SK-N-SH (cell line): Measurements from ENCODE around the gene RBM14. TPM values are rescaled to one million over a fixed set of nuclear protein-coding genes. Genes with fewer than 3 reads are reported as not detected.

Experiments used
- CTCF ChIA-PET: fragments of 300-600, 350-600 bp; formaldehyde crosslinking; extraction: SDS; loops from one replicate; lab custom pipeline; 2021; lab: Yijun Ruan, JAX
- POLR2A ChIA-PET: fragments of 350-600 bp; sonication (Branson Sonifier 250); formaldehyde crosslinking; extraction: SDS; loops from one replicate; lab custom pipeline; 2020; ENCODE audit warnings: antibody characterized with exemption, inconsistent platforms; lab: Yijun Ruan, JAX
- DNase-seq: peaks from one replicate; pipeline ENCODE4 v3.0.0; 2012
- H2AFZ ChIP-seq: fragments of 200-600 bp; sonication (generic); 2 replicates; pipeline ENCODE4 v1.8.1; 2016; ENCODE audit warnings: antibody characterized with exemption, mild to moderate bottlenecking, low read depth
- H3F3A ChIP-seq: fragments of 200-600 bp; sonication (generic); replicated peaks from 2 replicates; pipeline ENCODE3; 2016; ENCODE audit warnings: antibody characterized with exemption, mild to moderate bottlenecking; ENCODE audit not compliant: insufficient read depth
- H3K27ac ChIP-seq, 2 experiments: fragments of 200-500 bp in 1 of 2; fragments of 200-600 bp in 1 of 2; sonication (Bioruptor generic) in 1 of 2; sonication (generic), shearing (Covaris generic) in 1 of 2; 2 replicates each; pipeline versions ENCODE4 v1.5.1 to v1.6.1; 2014 to 2016; ENCODE audit warnings: low read depth in 2 of 2, inconsistent platforms in 1 of 2, low read length in 1 of 2, mild to moderate bottlenecking in 1 of 2, mixed read lengths in 1 of 2
- H3K27me3 ChIP-seq: fragments of 200-600 bp; sonication (generic), shearing (Covaris generic); 2 replicates; pipeline ENCODE4 v1.6.1; 2016; ENCODE audit warnings: mixed run types; ENCODE audit not compliant: insufficient read depth
- H3K36me3 ChIP-seq, 2 experiments: fragments of 200-500 bp in 1 of 2; fragments of 200-600 bp in 1 of 2; sonication (Bioruptor generic) in 1 of 2; sonication (generic) in 1 of 2; replicated peaks in 1 of 2; 2 replicates each; pipeline versions ENCODE3 to v1.5.1; 2014 to 2016; ENCODE audit warnings: low read length in 1 of 2, mild to moderate bottlenecking in 1 of 2; ENCODE audit not compliant: insufficient read depth in 2 of 2, control insufficient read depth in 1 of 2
- H3K4me1 ChIP-seq, 2 experiments: fragments of 200-500 bp in 1 of 2; fragments of 200-600 bp in 1 of 2; sonication (Bioruptor generic) in 1 of 2; sonication (generic), shearing (Covaris generic) in 1 of 2; 2 replicates each; pipeline versions ENCODE4 v1.5.1 to v1.6.1; 2014 to 2016; ENCODE audit warnings: low read depth in 1 of 2, low read length in 1 of 2, mixed run types in 1 of 2; ENCODE audit not compliant: insufficient read depth in 2 of 2, control insufficient read depth in 1 of 2
- H3K4me2 ChIP-seq: fragments of 200-600 bp; sonication (generic), shearing (Covaris generic); 2 replicates; pipeline ENCODE4 v1.6.1; 2017; ENCODE audit warnings: mixed run types
- H3K4me3 ChIP-seq, 2 experiments: fragments of 200-500 bp in 1 of 2; fragments of 200-600 bp in 1 of 2; sonication (Bioruptor generic) in 1 of 2; sonication (generic), shearing (Covaris generic) in 1 of 2; 2 replicates each; pipeline versions ENCODE4 v1.5.1 to v1.8.1; 2014 to 2016; ENCODE audit warnings: low read depth in 2 of 2, inconsistent platforms in 1 of 2, low read length in 1 of 2, mild to moderate bottlenecking in 1 of 2, mixed read lengths in 1 of 2, moderate library complexity in 1 of 2
- H3K79me2 ChIP-seq: fragments of 200-600 bp; sonication (generic); 2 replicates; pipeline ENCODE4 v1.8.1; 2017; ENCODE audit warnings: mild to moderate bottlenecking; ENCODE audit not compliant: insufficient read depth
- H3K9ac ChIP-seq: fragments of 200-600 bp; sonication (generic); 2 replicates; pipeline ENCODE4 v1.6.1; 2017; ENCODE audit warnings: mixed run types
- H3K9me2 ChIP-seq: fragments of 200-600 bp; sonication (generic); 2 replicates; pipeline ENCODE4 v1.6.1; 2017; ENCODE audit warnings: mixed run types
- H3K9me3 ChIP-seq: fragments of 200-600 bp; sonication (generic); 2 replicates; pipeline ENCODE4 v1.6.1; 2017; ENCODE audit warnings: mixed run types, mild to moderate bottlenecking, moderate library complexity
- H4K20me1 ChIP-seq: fragments of 200-600 bp; sonication (generic); 2 replicates; pipeline ENCODE4 v1.6.1; 2017; ENCODE audit warnings: mild to moderate bottlenecking, mixed run types; ENCODE audit not compliant: insufficient read depth
- CHD2 ChIP-seq: fragments of 150-350 bp; IDR thresholded peaks from 2 replicates; pipeline ENCODE4 v1.6.1; 2018; ENCODE audit warnings: low read length; ENCODE audit not compliant: partially characterized antibody
- ELF1 ChIP-seq: IDR thresholded peaks from 2 replicates; pipeline ENCODE4 v1.4.0; 2012
- EP300 ChIP-seq, 2 experiments: IDR thresholded peaks; 2 replicates each; pipeline versions ENCODE4 v1.4.0 to v1.6.1; 2012; ENCODE audit warnings: borderline replicate concordance in 1 of 2, low read depth in 1 of 2, low read length in 1 of 2
- FOXJ3 ChIP-seq: sonication (generic); formaldehyde crosslinking; IDR thresholded peaks from 2 replicates; pipeline ENCODE4 v1.5.1; 2020; ENCODE audit warnings: mild to moderate bottlenecking, missing genetic modification reagents
- GATA2 ChIP-seq: sonication (generic); formaldehyde crosslinking; IDR thresholded peaks from 2 replicates; pipeline ENCODE4 v1.5.0; 2020; ENCODE audit warnings: mild to moderate bottlenecking, missing genetic modification reagents
- NFIC ChIP-seq: IDR thresholded peaks from 2 replicates; pipeline ENCODE4 v1.4.0; 2012; ENCODE audit warnings: borderline replicate concordance
- NRF1 ChIP-seq: IDR thresholded peaks from 2 replicates; pipeline ENCODE4 v1.6.1; 2012; ENCODE audit warnings: low read depth, mild to moderate bottlenecking, low read length
- RAD21 ChIP-seq: IDR thresholded peaks from 2 replicates; pipeline ENCODE4 v1.6.1; 2012; ENCODE audit warnings: mild to moderate bottlenecking, low read length
- RFX5 ChIP-seq: IDR thresholded peaks from 2 replicates; pipeline ENCODE4 v1.6.1; 2012; ENCODE audit warnings: mild to moderate bottlenecking, improper control_type of control experiment, low read length
- RXRA ChIP-seq: IDR thresholded peaks from 2 replicates; pipeline ENCODE4 v1.4.0; 2012; ENCODE audit warnings: low read depth, mild to moderate bottlenecking, borderline replicate concordance
- SIN3A ChIP-seq: IDR thresholded peaks from 2 replicates; pipeline ENCODE4 v1.6.1; 2012; ENCODE audit warnings: low read depth, mild to moderate bottlenecking, low read length, moderate library complexity, borderline replicate concordance
- TAF1 ChIP-seq: IDR thresholded peaks from 2 replicates; pipeline ENCODE4 v1.6.1; 2012; ENCODE audit warnings: low read depth, mild to moderate bottlenecking, low read length, moderate library complexity, borderline replicate concordance
- TCF12 ChIP-seq: IDR thresholded peaks from 2 replicates; pipeline ENCODE4 v1.4.0; 2012
- WGBS: methylation state at CpG from one replicate; pipeline ENCODE4 v1.1.6; 2017; ENCODE audit warnings: low lambda C conversion rate; 5-methylcytosine and 5-hydroxymethylcytosine counted together
- polyA plus RNA-seq, 3 experiments: library from polyadenylated mRNA; depleted of rRNA; stranded (reverse); fragments of >200 nt; gene quantifications; 2 replicates each; pipeline ENCODE4 v1.2.3, GENCODE V29; 2012
- TF ChIP-seq, protein P1 (sequence below): fragments of 200-600 bp; sonication (generic); IDR thresholded peaks from 2 replicates; pipeline ENCODE4 v1.6.1; 2017; ENCODE audit warnings: antibody characterized with exemption, mild to moderate bottlenecking, moderate library complexity
- TF ChIP-seq, protein P2 (sequence below): IDR thresholded peaks from 2 replicates; pipeline ENCODE4 v1.4.0; 2012; ENCODE audit warnings: low read depth, borderline replicate concordance
- TF ChIP-seq, protein P3 (sequence below): IDR thresholded peaks from 2 replicates; pipeline ENCODE4 v1.4.0; 2012; ENCODE audit warnings: low read depth
- TF ChIP-seq, protein P4 (sequence below): fragments of 150-350 bp; IDR thresholded peaks from 2 replicates; pipeline ENCODE4 v1.6.1; 2016; ENCODE audit warnings: mild to moderate bottlenecking, low read depth, low read length

Gene RBM14
- polyA plus RNA-seq, 1 of the 3 experiments (the other 2 are of a cell fraction), result 19.8 TPM

DNA sequence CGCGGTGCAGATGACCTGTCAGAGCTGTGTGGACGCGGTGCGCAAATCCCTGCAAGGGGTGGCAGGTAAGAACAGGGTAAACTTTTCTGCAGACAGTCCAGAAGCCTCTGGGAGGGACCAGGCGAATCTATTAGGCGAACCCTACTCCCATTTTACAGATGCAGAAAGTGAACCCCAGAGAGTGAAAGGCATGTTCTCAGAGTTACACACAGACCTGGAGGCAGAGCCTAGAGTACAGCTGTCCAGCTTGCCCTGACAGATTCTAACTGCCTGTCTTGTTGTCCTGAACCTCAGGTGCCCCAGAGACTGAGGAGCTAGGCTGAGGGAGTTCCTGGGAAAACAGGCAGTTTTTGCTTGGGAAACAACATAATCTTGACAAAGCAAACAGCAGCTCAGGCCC, 22.8 kb upstream of the RBM14 start:
- TF ChIP-seq NRF1 (no peak), TAF1 (no peak), ELF1 (no peak), TCF12 (no peak)
- TF ChIP-seq, protein P1, sequence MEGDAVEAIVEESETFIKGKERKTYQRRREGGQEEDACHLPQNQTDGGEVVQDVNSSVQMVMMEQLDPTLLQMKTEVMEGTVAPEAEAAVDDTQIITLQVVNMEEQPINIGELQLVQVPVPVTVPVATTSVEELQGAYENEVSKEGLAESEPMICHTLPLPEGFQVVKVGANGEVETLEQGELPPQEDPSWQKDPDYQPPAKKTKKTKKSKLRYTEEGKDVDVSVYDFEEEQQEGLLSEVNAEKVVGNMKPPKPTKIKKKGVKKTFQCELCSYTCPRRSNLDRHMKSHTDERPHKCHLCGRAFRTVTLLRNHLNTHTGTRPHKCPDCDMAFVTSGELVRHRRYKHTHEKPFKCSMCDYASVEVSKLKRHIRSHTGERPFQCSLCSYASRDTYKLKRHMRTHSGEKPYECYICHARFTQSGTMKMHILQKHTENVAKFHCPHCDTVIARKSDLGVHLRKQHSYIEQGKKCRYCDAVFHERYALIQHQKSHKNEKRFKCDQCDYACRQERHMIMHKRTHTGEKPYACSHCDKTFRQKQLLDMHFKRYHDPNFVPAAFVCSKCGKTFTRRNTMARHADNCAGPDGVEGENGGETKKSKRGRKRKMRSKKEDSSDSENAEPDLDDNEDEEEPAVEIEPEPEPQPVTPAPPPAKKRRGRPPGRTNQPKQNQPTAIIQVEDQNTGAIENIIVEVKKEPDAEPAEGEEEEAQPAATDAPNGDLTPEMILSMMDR, result no peak
- TF ChIP-seq, protein P2, sequence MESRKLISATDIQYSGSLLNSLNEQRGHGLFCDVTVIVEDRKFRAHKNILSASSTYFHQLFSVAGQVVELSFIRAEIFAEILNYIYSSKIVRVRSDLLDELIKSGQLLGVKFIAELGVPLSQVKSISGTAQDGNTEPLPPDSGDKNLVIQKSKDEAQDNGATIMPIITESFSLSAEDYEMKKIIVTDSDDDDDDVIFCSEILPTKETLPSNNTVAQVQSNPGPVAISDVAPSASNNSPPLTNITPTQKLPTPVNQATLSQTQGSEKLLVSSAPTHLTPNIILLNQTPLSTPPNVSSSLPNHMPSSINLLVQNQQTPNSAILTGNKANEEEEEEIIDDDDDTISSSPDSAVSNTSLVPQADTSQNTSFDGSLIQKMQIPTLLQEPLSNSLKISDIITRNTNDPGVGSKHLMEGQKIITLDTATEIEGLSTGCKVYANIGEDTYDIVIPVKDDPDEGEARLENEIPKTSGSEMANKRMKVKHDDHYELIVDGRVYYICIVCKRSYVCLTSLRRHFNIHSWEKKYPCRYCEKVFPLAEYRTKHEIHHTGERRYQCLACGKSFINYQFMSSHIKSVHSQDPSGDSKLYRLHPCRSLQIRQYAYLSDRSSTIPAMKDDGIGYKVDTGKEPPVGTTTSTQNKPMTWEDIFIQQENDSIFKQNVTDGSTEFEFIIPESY, result no peak
- TF ChIP-seq, all 33 proteins: peak for 0
- Histone ChIP-seq H3K4me2 (peak overlapping the region; percentile 98), H3K79me2 (peaks cover 18% of the 10 kb centered on the region), H3K9me3 (no peaks in the 10 kb centered on the region), H2AFZ (peak overlapping the region; percentile 97), H3K4me3 (peak overlapping the region; percentile 77 to 94), H3K9me2 (no peaks in the 10 kb centered on the region), H3K27ac (peak overlapping the region in 1 of 2 experiments; percentile 62; a peak in 2 of 4 replicates), H3F3A (no peaks in the 10 kb centered on the region), H3K4me1 (peaks cover 4 to 17% of the 10 kb centered on the region in 2 experiments; a peak in 1 of 4 replicates), H3K27me3 (no peaks in the 10 kb centered on the region), H3K36me3 (no peaks in the 10 kb centered on the region), H4K20me1 (no peaks in the 10 kb centered on the region), H3K9ac (peak overlapping the region; percentile 85)
- CTCF ChIA-PET, result interaction anchor here (1.8 to 3.4 kb wide), 4 partner anchors 15 to 85 kb away, joined by 5 to 21 read pairs (median 14); partner anchors contain the start of genes CTSF and RBM4B
- no peak for DNase-seq
- WGBS, result 50% methylated on average over 4 of the region's 7 CpGs
- POLR2A ChIA-PET, result interaction anchor here (1.3 to 2.0 kb wide), 2 partner anchors 23 to 45 kb away, joined by 6 to 7 read pairs; partner anchors contain the start of genes RBM14 and RBM4

DNA sequence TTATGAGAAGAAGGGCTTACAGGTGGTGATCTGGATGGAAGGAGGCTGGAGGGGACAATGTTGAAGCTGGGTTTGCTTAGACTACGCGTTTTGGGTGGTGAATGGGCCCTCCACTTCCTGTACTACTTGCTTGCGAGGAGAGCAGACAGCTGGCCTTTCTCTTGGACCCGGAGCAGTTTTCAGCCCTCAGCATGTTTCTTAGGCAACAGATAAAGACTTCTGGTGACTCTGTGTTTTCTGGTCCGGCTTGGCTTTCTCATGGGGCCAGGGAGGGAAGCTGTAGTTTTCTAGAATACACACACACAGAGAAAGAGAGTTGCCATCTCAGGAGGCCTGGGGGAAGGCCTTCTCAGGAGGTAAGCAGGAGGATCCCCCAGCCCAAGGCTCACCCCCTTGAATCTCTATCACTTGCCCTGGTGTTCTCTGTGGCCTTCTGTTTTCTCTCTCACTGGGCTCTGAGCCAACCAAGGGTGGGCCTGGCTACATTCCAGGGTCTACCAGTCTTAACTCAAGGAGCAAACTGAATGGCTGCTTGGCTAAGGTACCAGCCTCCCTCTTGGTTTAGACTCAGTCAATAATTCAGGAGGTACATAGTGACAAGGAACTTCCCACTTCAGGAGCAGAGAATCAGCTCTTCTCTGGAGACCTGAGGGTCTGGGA, 21.1 kb upstream of the RBM14 start:
- H3K36me3 ChIP-seq, result peaks cover 5 to 7% of the 10 kb centered on the region in 2 experiments
- H4K20me1 ChIP-seq, result no peaks in the 10 kb centered on the region
- H3K79me2 ChIP-seq, result peaks cover 18% of the 10 kb centered on the region
- ChIA-PET POLR2A (interaction anchor here (1.3 kb wide), 1 partner anchor 43 kb away, joined by 3 read pairs; the partner anchor contains the start of gene RBM4), CTCF (interaction anchor here (0.9 to 1.4 kb wide), 2 partner anchors 9 to 83 kb away, joined by 3 to 5 read pairs; no protein-coding TSS in a partner anchor)
- no peaks in the 10 kb centered on the region for H3K9me2 ChIP-seq
- H3K27me3 ChIP-seq, result no peaks in the 10 kb centered on the region
- no peak overlapping the region for H2AFZ ChIP-seq
- 73% methylated on average over 5 of the region's 5 CpGs for WGBS
- no peak overlapping the region for H3K27ac ChIP-seq
- H3K9me3 ChIP-seq, result no peaks in the 10 kb centered on the region
- H3K4me1 ChIP-seq, result peaks cover 5 to 17% of the 10 kb centered on the region in 2 experiments; a peak in 1 of 4 replicates
- H3K4me2 ChIP-seq, result no peak overlapping the region
- no peak for DNase-seq
- no peak overlapping the region for H3K4me3 ChIP-seq
- H3K9ac ChIP-seq, result no peak overlapping the region
- no peaks in the 10 kb centered on the region for H3F3A ChIP-seq
- TF ChIP-seq SIN3A (no peak), RAD21 (no peak), CHD2 (no peak), FOXJ3 (CRISPR knock-in tag) (no peak), NFIC (no peak), RFX5 (no peak), RXRA (no peak), EP300 (IDR thresholded peaks at IDR 0.05; ENCODE audit: borderline replicate concordance in 1 of 2, low read depth in 1 of 2, low read length in 1 of 2) (no peak), GATA2 (CRISPR knock-in tag) (no peak)
- TF ChIP-seq, protein P3, sequence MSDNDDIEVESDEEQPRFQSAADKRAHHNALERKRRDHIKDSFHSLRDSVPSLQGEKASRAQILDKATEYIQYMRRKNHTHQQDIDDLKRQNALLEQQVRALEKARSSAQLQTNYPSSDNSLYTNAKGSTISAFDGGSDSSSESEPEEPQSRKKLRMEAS, result no peak
- TF ChIP-seq, protein P4, sequence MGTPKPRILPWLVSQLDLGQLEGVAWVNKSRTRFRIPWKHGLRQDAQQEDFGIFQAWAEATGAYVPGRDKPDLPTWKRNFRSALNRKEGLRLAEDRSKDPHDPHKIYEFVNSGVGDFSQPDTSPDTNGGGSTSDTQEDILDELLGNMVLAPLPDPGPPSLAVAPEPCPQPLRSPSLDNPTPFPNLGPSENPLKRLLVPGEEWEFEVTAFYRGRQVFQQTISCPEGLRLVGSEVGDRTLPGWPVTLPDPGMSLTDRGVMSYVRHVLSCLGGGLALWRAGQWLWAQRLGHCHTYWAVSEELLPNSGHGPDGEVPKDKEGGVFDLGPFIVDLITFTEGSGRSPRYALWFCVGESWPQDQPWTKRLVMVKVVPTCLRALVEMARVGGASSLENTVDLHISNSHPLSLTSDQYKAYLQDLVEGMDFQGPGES, result no peak
- TF ChIP-seq, protein P2, result no peak
